Uterus (tissue), 4 donors: ENCODE measurements around the gene PPID. TPM values are rescaled to one million over a fixed set of nuclear protein-coding genes. Genes with fewer than 3 reads are reported as not detected.

Source experiments
- small RNA-seq: library from RNA; depleted of rRNA; stranded (forward); fragments of <200 nt; gene quantifications from one replicate; pipeline ENCODE3, GENCODE V24; 2016
- total RNA-seq, 4 donors: library from RNA; depleted of rRNA in 3 of 4; stranded (reverse); fragments of >200 nt in 3 of 4; gene quantifications; one replicate each; pipeline versions ENCODE4 v1.1.0 to v1.2.4, GENCODE V29; 2014 to 2023
- donor health status: DM: yes; HTN: yes; CAD: no.

PPID gene
- total RNA-seq, 4 donors from 2014 or later: 2.6 to 36.1 (median 13.8) TPM

Small RNA genes lying within 50 kb of the gene (small RNA-seq; reads per million reads assigned to genes)
- not detected for gene RF00012

Other genes starting within 250 kb of the PPID start
- gene RXFP1, start 201.5 kb downstream of the PPID start, total RNA-seq: 10 to 100 TPM in 1 of 4 donors, 1 to 10 TPM in 3; 2.1 to 11.3 (median 6.0) TPM
- gene C4orf46, start 51.5 kb downstream of the PPID start, total RNA-seq: 10 to 100 TPM in 2 of 4 donors, 1 to 10 TPM in 2; 2.3 to 39.5 (median 10.0) TPM
- 10 to 100 TPM; 15.6 to 46.8 (median 27.6) TPM for gene ETFDH, start 51.1 kb downstream of the PPID start, total RNA-seq
- 10 to 100 TPM in 3 of 4 donors, 1 to 10 TPM in 1; 8.5 to 61.9 (median 29.6) TPM for gene FNIP2, start 45.6 kb upstream of the PPID start, total RNA-seq